ENCODE measurements around the gene PTPRO. TPM values are rescaled to one million over a fixed set of nuclear protein-coding genes. Genes with fewer than 3 reads are reported as not detected.
"Not testable (repeated sequence)": the region's sequence is repeated elsewhere in the genome, so short reads cannot be mapped to it uniquely, and the experiment has no call there.

PTPRO gene
- total RNA-seq, 1 experiment from 2014 or later: not detected

GRCh38 chr12:15613981-15614380 lies 291.7 kb downstream of the PTPRO start:
- ChIA-PET POLR2A (ENCODE audit: unreplicated experiment) (interaction anchor here (0.6 kb wide), 1 partner anchor 183 kb away, joined by 3 read pairs; no protein-coding TSS in a partner anchor), CTCF (no interaction called here)
- no peak overlapping the region for H3K4me3 ChIP-seq (ENCODE audit: low read length)
- no peaks in the 10 kb centered on the region for H3K36me3 ChIP-seq (ENCODE audit: low read depth, low read length)
- peaks cover 3% of the 10 kb centered on the region; the same call in 1 of the 2 replicates for H3K4me1 ChIP-seq (ENCODE audit: insufficient read depth, low read length)
- intact Hi-C loops (cut with micrococcal nuclease): no loop called here
- BruUV-seq (replicated peaks): no TSS peak
- H3K79me2 ChIP-seq (ENCODE audit: low read length): no peaks in the 10 kb centered on the region
- no peaks in the 10 kb centered on the region for H3F3A ChIP-seq (ENCODE audit: low read length, unreplicated experiment)
- H3K9me2 ChIP-seq (replicated peaks; ENCODE audit: low read length): no peaks in the 10 kb centered on the region
- H3K27ac ChIP-seq (ENCODE audit: low read length): no peak overlapping the region
- no peaks in the 10 kb centered on the region for H4K20me1 ChIP-seq (ENCODE audit: low read length)
- no peaks in the 10 kb centered on the region for H3K9me3 ChIP-seq (ENCODE audit: low read length)
- H3K27me3 ChIP-seq (ENCODE audit: low read length): no peaks in the 10 kb centered on the region
- ATAC-seq (no peak), DNase-seq (no peak)
- no peak overlapping the region for H3K4me2 ChIP-seq (ENCODE audit: low read length)
- no peak overlapping the region for H2AFZ ChIP-seq (ENCODE audit: low read length)
- H3K9ac ChIP-seq (ENCODE audit: low read length): no peak overlapping the region
- TF ChIP-seq EZH2 (IDR thresholded peaks at IDR 0.05; ENCODE audit: low read length, unreplicated experiment) (no peak), EZH2phosphoT487 (IDR thresholded peaks at IDR 0.05; ENCODE audit: borderline replicate concordance, low read length) (no peak), CTCF (conservative IDR thresholded peaks at IDR 0.05; ENCODE audit: low read depth, low read length) (no peak)

GRCh38 chr12:15616495-15616894 lies 294.2 kb downstream of the PTPRO start:
- H3K9ac ChIP-seq (ENCODE audit: low read length); H3K4me2 ChIP-seq (ENCODE audit: low read length); DNase-seq; H4K20me1 ChIP-seq (ENCODE audit: low read length); H3K36me3 ChIP-seq (ENCODE audit: low read depth, low read length); H3K27me3 ChIP-seq (ENCODE audit: low read length); POLR2A ChIA-PET (ENCODE audit: unreplicated experiment); H3K9me3 ChIP-seq (ENCODE audit: low read length); H3K27ac ChIP-seq (ENCODE audit: low read length); H3K79me2 ChIP-seq (ENCODE audit: low read length); BruUV-seq (replicated peaks); H3K4me1 ChIP-seq (ENCODE audit: insufficient read depth, low read length); CTCF ChIA-PET; H3K9me2 ChIP-seq (replicated peaks; ENCODE audit: low read length); H2AFZ ChIP-seq (ENCODE audit: low read length); H3F3A ChIP-seq (ENCODE audit: low read length, unreplicated experiment); H3K4me3 ChIP-seq (ENCODE audit: low read length); intact Hi-C loops (cut with micrococcal nuclease); ATAC-seq: not testable (repeated sequence)

GRCh38 chr12:15620741-15621539 lies 298.6 kb downstream of the PTPRO start:
- TF ChIP-seq EZH2phosphoT487 (IDR thresholded peaks at IDR 0.05; ENCODE audit: borderline replicate concordance, low read length) (no peak), CTCF (conservative IDR thresholded peaks at IDR 0.05; ENCODE audit: low read depth, low read length) (no peak), EZH2 (IDR thresholded peaks at IDR 0.05; ENCODE audit: low read length, unreplicated experiment) (no peak)

More at GRCh38 chr12:15620741-15621539, 298.6 kb downstream of the PTPRO start:
- DNase-seq (no peak), ATAC-seq (no peak)
- H3K9me2 ChIP-seq (replicated peaks; ENCODE audit: low read length): no peaks in the 10 kb centered on the region
- H3K9me3 ChIP-seq (ENCODE audit: low read length): no peaks in the 10 kb centered on the region
- ChIA-PET POLR2A (ENCODE audit: unreplicated experiment) (no interaction called here), CTCF (no interaction called here)
- H4K20me1 ChIP-seq (ENCODE audit: low read length): no peaks in the 10 kb centered on the region
- intact Hi-C loops (cut with micrococcal nuclease): no loop called here
- H3K36me3 ChIP-seq (ENCODE audit: low read depth, low read length): peaks cover 6% of the 10 kb centered on the region; the same call in 1 of the 2 replicates
- no peaks in the 10 kb centered on the region for H3K27me3 ChIP-seq (ENCODE audit: low read length)
- no peaks in the 10 kb centered on the region for H3K79me2 ChIP-seq (ENCODE audit: low read length)
- H3F3A ChIP-seq (ENCODE audit: low read length, unreplicated experiment): no peaks in the 10 kb centered on the region
- H3K4me3 ChIP-seq (ENCODE audit: low read length): no peak overlapping the region
- H3K4me2 ChIP-seq (ENCODE audit: low read length): no peak overlapping the region
- no peak overlapping the region for H2AFZ ChIP-seq (ENCODE audit: low read length)
- H3K27ac ChIP-seq (ENCODE audit: low read length): no peak overlapping the region
- H3K9ac ChIP-seq (ENCODE audit: low read length): no peak overlapping the region
- peaks cover 16% of the 10 kb centered on the region for H3K4me1 ChIP-seq (ENCODE audit: insufficient read depth, low read length)
- BruUV-seq (replicated peaks): no TSS peak
